ENCODE results near the gene PLEKHA6.
A peak's percentile ranks its signal among the peaks of the same experiment; 100 is the strongest.

PLEKHA6 gene

GRCh38 chr1:204280099-204280961, 79.4 kb downstream of the PLEKHA6 start:
- no peak for DNase-seq

GRCh38 chr1:204278958-204279357, 80.8 kb downstream of the PLEKHA6 start:
- DNase-seq: no peak

- no peak for DNase-seq
Measured at GRCh38 chr1:204278251-204278650, 81.5 kb downstream of the PLEKHA6 start.

GRCh38 chr1:204277563-204278219, 82.0 kb downstream of the PLEKHA6 start:
- no peak for DNase-seq

GRCh38 chr1:204275695-204276370, 83.9 kb downstream of the PLEKHA6 start:
- DNase-seq: no peak

GRCh38 chr1:204274446-204274845, 85.3 kb downstream of the PLEKHA6 start:
- DNase-seq: no peak

- no peak for DNase-seq
Measured at GRCh38 chr1:204272505-204272904, 87.2 kb downstream of the PLEKHA6 start.

GRCh38 chr1:204271970-204272369, 87.8 kb downstream of the PLEKHA6 start:
- DNase-seq: no peak

GRCh38 chr1:204268101-204268500, 91.6 kb downstream of the PLEKHA6 start:
- peak; percentile 33 for DNase-seq

GRCh38 chr1:204267191-204267601, 92.5 kb downstream of the PLEKHA6 start:
- no peak for DNase-seq

- DNase-seq: no peak
Measured at GRCh38 chr1:204266504-204267034, 93.2 kb downstream of the PLEKHA6 start.

GRCh38 chr1:204265665-204266064, 94.1 kb downstream of the PLEKHA6 start:
- DNase-seq: no peak

GRCh38 chr1:204264805-204265204, 94.9 kb downstream of the PLEKHA6 start:
- DNase-seq: no peak

GRCh38 chr1:204263254-204263910, 96.3 kb downstream of the PLEKHA6 start:
- DNase-seq: no peak

GRCh38 chr1:204262506-204263253, 97.0 kb downstream of the PLEKHA6 start:
- no peak for DNase-seq

GRCh38 chr1:204261746-204262505, 97.8 kb downstream of the PLEKHA6 start:
- DNase-seq: no peak

- DNase-seq: no peak
Measured at GRCh38 chr1:204261266-204261665, 98.5 kb downstream of the PLEKHA6 start.

GRCh38 chr1:204260601-204261197, 99.0 kb downstream of the PLEKHA6 start:
- DNase-seq: no peak

- no peak for DNase-seq
Measured at GRCh38 chr1:204259782-204260181, 99.9 kb downstream of the PLEKHA6 start.

- no peak for DNase-seq
Measured at GRCh38 chr1:204259196-204259595, 100.5 kb downstream of the PLEKHA6 start.

Measured in COR-L47 (cell line).